C4-2B (cell line): ENCODE data around the gene SRPK2.

Experiments
- ZFX ChIP-seq: fragments of 450-650 bp; IDR thresholded peaks from 2 replicates; pipeline ENCODE4 v1.6.1; 2017
- TF ChIP-seq, protein P1 (sequence below): fragments of 450-650 bp; conservative IDR thresholded peaks from 2 replicates; pipeline ENCODE4 v1.5.1; 2017; ENCODE audit warnings: mild to moderate bottlenecking

DNA sequence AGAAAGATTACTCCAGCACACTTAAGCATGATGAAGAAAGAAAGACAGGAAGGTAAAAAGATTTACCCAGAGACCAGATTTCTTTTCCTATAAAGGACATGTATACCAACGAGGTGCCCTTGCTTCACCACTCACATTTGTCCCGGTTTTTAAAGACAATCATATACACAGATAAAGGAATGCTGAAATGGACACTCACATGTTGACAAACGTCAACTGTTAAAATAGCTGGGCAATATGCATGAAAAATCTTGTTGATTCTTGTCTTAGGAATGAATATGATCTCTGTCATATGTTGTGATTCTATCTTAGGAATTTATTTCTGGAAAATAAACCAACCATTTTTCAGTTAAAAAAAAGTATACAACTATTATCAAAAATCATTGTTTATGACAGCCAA, 158.2 kb downstream of the SRPK2 start:
- TF ChIP-seq, protein P1, sequence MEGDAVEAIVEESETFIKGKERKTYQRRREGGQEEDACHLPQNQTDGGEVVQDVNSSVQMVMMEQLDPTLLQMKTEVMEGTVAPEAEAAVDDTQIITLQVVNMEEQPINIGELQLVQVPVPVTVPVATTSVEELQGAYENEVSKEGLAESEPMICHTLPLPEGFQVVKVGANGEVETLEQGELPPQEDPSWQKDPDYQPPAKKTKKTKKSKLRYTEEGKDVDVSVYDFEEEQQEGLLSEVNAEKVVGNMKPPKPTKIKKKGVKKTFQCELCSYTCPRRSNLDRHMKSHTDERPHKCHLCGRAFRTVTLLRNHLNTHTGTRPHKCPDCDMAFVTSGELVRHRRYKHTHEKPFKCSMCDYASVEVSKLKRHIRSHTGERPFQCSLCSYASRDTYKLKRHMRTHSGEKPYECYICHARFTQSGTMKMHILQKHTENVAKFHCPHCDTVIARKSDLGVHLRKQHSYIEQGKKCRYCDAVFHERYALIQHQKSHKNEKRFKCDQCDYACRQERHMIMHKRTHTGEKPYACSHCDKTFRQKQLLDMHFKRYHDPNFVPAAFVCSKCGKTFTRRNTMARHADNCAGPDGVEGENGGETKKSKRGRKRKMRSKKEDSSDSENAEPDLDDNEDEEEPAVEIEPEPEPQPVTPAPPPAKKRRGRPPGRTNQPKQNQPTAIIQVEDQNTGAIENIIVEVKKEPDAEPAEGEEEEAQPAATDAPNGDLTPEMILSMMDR: no peak
- TF ChIP-seq ZFX: no peak
